NT2/D1 (cell line): ENCODE measurements around the gene DCC.

Experiments used
- SUZ12 ChIP-seq: IDR thresholded peaks from 2 replicates; pipeline ENCODE4 v1.6.1; 2011; ENCODE audit not compliant: insufficient read length, insufficient read depth; ENCODE audit errors: extremely low read depth
- YY1 ChIP-seq: IDR thresholded peaks from 2 replicates; pipeline ENCODE4 v1.6.1; 2011; ENCODE audit not compliant: insufficient read length, insufficient read depth
- ZNF274 ChIP-seq: IDR thresholded peaks from 2 replicates; pipeline ENCODE4 v1.6.1; 2011; ENCODE audit warnings: mild to moderate bottlenecking, low read depth, low read length

- TF ChIP-seq ZNF274 (no peak), YY1 (no peak), SUZ12 (no peak)
Observed at GRCh38 chr18:53551868-53552426, 1212.0 kb downstream of the DCC start.
